GM18498 (cell line): ENCODE data around the gene LINGO4.

Experiments
- ATAC-seq: cut with Tn5 transposase; IDR thresholded peaks from one replicate; pipeline ENCODE4 v1.9.1; 2021; ENCODE audit warnings: mild to moderate bottlenecking, moderate library complexity; ENCODE audit not compliant: unreplicated experiment

The LINGO4 gene, protein sequence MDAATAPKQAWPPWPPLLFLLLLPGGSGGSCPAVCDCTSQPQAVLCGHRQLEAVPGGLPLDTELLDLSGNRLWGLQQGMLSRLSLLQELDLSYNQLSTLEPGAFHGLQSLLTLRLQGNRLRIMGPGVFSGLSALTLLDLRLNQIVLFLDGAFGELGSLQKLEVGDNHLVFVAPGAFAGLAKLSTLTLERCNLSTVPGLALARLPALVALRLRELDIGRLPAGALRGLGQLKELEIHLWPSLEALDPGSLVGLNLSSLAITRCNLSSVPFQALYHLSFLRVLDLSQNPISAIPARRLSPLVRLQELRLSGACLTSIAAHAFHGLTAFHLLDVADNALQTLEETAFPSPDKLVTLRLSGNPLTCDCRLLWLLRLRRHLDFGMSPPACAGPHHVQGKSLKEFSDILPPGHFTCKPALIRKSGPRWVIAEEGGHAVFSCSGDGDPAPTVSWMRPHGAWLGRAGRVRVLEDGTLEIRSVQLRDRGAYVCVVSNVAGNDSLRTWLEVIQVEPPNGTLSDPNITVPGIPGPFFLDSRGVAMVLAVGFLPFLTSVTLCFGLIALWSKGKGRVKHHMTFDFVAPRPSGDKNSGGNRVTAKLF

DNA sequence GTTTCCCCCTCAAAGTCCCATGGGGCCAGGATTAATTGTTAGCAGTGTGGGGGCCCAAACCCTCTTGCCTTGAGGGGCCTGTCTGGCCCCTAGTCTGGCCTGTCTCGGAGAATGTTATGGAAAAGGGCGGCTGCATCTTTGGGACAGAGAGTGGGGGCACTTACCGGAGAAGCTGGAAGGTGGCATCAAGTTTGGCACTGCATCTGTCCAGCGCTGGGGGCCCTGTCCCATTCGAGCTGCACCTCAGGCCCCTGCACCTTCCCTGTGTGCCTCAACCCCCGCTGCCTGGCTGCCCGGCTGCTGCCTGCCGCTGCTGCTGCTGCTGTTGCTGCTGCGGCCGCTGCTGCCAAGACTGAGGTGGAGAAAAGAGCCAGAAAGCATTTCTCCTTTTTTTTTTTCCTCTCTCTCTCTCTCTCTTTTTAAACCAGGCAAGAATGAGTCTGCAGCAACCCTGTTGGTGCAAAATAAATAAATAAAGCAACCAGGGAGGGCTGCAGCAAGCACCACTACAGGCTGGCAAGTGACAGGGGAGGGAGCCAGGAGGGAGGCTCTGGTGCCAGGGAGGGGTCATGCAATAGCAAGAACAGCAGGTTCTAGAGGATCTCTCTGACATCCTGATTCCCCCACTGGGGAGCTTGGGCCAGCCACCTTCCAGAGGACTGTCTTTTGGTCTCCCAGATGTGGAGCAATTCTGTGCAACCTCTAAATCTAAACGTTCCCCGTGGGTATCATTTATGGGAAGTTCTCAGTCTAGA is at the start of gene LINGO4:
LINGO4 (minus strand) TSS at position 354 of the 755 bp plus-strand sequence. CDS start 2,715 bp downstream, outside the sequence.
- ATAC-seq: no peak

DNA sequence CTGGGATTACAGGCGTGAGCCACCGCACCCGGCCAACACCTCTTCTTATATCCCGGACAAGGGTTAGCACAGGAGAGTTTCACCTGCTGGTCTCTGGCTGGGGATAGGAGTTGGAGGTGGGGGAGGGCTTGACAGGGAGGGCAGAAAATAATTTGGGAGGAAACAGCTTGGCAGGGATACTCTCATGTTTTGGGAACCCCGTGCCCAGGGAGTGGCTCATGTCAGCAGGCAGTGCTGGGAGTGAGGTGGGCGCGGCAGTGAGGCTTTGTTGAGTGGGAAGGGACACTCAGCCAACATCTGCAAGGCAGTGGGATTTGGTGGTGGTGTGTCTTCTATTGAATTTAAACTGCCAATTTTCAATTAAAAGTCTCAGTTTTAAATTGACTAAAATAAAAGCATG is 49.4 kb upstream of the LINGO4 start:
- no peak for ATAC-seq

DNA sequence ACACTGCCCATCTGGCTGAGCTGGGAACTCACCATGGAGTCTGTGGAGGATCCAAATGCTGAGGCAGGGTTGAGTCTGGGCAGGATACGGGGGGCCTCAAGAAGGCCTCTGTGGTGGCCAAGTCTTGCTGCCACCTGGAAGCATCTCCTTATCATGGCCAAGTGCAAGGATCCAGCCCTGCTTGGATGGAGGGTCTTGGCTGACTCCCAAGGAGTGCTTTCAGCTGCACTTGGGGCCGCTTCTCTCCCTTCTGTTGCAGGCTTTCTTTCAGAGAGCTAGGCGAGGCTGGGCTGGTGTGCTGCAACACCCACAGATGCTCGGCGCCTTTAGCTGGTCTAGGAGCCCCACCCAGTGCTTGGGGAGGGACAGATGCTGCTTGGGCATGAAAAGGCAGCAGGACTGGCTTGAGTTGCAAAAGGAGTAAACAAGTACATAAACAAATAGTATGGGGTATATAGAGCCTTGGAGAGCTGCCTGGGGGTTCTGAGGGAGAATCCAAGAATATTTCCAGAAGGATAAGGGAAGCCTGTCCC is 48.3 kb upstream of the LINGO4 start, which contains the start of gene THEM5:
THEM5 (minus strand) TSS at position 302 of the 533 bp plus-strand sequence; CDS start at position 155, 147 bp downstream.
- ATAC-seq: no peak

DNA sequence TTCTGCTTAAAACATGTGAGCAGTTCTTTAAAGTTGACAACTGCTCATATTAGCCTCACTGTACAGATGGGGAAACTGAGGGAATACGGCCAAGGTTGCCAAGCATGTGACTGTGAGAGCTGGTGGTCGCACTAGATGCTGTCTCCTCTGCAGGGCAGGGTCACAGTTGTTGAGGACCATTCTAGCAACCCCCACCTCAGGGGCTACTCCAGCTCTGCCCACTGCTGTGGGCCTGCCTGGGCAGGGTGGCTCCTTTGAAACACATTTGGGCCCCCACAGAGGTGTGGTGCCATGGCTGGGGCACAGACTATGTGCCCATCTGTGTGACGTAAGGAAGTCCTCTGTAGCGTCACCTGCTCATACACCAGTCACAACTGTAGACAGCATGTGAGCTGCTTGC is 47.5 kb upstream of the LINGO4 start:
- ATAC-seq: no peak

DNA sequence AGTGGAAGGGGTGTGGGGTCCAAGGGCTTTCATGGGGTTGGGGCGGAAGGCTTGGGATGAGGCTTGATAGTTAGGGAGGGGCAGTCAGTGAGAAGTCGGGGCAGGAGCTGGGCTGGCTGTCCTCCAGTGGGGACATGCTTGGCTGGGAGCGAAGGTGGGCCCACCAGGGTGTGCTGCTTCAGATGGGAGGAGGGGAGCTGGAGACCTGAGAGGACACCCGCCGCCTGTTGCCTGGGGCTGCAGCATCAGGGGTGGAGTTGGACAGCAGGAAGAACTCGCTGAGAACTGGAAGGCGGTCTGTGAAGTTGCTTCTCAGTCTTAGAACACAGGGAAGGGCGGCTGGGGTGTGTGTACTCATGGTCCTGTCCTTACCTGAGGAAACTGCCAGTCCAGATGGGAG is 46.7 kb upstream of the LINGO4 start:
- no peak for ATAC-seq

DNA sequence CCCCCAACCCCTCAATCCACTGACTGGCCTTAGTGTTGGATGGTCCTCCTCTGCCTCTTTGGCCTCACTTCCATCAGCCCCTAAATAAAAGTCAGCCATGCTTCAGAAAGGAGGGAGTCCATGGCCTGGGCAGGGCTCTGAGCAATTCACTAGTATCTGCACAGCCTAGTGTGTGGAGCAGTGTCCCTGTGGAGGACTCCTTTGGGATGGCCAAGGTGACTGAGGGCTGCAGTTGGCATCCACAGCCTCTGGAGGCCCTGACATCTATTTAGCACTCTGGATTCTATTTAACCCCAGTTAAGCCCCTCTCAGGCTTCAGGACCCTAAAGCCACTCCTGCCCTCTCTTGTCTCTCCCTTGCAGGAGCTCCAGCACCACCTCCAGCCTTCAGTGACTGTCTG is 44.7 kb upstream of the LINGO4 start:
- no peak for ATAC-seq

DNA sequence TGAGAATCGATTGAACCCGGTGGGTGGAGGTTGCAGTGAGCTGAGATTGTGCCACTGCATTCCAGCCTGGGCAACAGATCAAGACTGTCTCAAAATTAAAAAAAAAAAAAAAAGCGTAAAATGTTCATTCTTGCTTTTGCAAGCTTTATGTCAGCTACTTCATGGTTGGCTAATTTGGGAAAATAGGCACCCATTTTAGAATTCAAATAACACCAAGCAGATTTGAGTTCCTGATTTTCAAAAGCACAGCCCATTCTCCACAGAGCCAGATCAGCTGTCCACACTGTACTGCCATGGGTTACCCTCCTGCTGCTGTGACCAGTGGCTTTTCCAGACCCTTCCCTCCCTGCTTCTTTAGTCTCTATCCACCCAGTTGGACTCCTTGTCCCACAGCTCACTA is 43.9 kb upstream of the LINGO4 start:
- ATAC-seq: no peak

DNA sequence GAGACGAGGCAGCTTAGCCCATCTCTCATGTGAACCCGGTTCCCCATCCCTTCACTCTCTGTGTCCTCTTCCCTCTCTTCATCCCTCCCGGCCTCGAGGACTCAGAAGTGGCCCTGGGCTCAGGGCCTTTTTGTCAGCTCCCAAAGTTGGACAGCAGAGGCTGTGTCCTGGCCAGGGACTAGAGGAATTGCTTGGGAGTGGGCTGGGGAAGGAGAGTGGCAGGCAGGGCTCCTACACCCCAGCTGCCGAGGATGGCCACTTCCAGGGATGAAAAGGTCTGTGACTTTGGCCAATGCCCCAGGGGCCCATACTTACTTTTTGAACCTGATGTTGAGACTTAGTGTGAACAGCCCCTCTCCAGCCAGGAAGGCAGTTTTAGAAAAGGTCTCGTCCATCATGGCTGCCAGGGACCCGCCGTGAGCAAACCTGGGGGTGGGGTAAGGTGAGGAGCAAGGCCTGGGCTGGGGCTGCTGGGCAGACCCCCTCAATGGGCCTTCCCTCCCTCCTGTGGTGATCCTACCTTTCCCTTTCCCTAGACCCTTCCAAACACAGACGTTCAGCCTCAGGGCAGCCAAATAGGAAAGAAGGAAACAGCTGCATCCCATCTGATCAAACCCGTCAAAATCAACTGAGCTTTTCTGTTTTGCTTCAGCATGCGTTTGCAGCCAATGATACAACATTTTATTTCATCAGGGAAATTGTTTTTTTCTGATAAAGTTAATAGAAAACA is 42.8 kb upstream of the LINGO4 start:
- no peak for ATAC-seq

DNA sequence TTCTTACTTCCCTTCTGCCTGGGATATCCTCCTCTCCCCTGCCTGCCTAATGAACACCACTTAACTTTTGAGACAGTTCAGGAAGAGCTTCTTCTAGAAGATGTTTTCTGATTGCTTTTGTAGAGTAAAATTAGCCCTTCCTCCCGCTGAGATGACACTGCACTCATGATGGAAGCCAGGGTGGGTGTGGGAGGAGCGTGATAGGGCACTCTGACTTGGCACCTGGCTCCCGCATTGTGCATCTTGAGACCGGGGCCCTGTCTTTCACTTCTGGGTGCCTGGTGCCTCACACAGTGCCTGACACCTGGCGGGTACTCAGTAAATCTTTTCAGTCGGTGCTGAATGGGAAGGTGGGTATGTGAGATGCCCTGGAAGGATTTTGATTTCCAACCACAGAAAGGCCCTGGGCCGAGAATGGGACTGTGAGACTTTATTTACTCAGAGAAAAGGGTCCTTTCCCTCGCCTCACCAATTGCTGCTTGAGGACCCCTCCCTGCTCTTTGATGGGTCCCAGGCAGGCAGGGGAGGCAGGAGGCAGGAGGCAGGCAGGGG is 41.5 kb upstream of the LINGO4 start:
- ATAC-seq: no peak

DNA sequence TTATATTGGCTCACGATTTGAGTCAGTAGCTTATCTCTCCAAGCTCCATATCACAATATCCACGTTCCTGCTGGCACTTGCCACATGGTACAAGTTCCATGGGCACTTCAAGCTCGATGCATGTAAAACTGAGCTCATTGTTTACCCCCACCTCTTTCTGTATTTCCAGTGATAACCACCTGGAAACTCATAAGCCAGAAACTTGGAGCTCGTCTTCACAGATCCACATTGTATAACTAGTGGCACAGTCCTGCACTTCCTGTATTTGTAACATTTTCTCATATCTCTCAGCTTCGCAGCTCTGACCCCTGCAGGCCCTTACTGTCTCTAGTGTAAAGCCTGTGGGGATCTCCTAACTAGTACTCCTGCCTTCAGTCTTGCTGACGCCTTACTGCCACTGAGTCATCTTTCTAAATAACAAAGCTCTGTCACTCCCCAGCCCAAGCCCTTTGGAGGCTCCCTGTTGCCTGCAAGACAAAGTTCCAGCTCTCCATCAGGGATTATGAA is 40.9 kb upstream of the LINGO4 start:
- ATAC-seq: no peak

DNA sequence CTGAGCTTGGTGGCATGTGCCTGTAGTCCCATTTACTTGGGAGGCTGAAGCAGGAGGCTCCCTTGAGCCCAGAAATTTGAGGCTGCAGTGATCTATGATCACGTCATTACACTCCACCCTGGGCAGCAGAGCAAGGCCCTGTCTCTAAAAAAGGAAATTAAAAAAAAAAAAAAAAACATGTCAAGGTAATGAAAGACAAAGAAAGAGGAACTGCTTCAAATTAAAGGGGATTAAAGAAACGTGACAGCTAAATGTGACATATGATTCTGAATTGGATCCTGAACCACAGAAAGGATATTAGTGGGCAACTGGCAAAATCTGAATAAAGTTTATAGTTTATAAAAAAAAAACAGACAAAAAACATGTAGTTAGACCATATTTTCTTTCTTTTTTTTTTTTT is 38.2 kb upstream of the LINGO4 start:
- no peak for ATAC-seq

DNA sequence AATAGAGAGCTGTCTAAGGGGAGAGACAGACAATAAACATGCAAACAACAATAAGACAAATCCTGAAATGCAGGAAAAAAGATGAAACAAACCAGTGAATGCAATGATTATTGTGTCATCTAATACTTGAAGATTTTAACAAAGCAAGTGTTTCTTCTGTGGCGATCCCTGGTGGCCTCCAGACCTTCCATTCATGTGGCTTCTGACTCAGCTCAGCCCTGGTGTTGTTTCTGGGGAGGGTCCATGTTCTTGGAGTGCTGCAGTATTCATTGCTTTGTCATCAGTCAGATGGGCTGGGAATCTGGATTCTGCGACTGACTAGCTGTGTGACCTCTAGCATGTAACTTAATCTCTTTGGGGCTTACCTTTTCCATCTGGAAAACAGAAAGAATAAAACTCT is 35.9 kb upstream of the LINGO4 start:
- ATAC-seq: no peak

DNA sequence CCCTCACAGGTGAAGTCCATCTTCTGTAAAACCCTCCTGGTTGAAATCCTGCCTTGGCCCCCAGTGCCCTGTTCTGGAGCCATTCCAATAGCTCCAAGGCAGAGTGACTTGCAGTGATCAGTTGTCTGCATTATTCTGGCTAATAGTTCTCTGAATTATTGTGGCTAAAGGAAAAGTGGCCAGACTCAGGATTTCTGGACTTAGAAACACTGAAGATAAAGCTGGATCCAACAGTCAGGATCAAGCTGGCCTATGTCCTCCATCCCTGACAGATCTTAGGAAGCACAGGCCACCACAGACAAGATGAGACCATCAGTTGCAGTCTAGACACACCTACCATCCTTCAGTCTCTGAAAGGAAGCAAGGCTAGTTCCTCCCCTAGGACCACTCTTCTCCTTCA is 35.2 kb upstream of the LINGO4 start:
- ATAC-seq: no peak

DNA sequence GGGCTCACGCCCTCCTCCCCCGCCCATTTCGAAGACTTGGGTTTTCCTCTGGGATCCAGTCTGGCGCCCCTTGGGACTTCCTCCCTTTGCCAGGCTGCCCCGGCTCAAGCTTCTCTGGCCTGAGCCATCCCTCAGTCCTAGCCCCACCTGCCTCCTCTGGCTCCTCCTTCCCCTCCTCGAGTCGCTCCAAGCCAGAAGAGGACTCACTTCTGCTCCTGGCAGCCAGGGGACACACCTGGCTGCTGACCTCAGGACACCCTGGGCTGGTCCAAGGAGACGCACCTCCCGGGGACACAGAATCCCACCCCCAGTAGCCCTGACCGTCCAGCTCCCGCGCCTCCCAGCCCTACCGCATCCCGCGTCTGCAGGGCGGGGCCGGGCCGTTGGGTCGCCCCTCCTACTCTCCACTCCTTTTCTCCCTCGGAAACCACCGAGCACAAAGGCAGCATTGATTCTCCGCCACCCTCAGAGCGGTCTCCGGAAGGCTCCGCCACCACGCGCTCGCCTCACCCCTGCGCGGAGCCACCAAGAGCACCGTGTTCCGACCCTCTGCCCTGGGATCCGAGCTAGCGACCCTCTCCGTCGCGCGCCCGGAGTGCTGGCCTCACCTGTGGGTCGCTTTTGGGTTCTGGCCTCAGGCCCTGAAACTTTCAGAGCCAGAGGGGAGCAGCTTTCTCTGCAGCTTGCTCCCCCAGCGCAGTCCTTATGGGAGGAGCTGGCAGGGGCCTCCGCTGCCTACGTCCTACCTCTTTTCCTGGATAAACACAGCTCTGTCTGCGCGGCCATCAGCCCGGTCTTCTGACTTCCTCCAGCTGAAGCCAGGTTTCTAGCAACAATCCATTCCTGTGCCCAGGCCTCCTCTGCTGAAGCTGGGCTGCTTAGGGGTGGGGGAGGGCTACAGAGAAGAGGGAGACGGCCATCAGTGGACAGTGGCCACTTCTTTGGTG is 34.5 kb upstream of the LINGO4 start, which contains the start of gene C2CD4D:
C2CD4D (minus strand) TSS at position 364 of the 947 bp plus-strand sequence. CDS start 831 bp downstream, outside the sequence.
- no peak for ATAC-seq

DNA sequence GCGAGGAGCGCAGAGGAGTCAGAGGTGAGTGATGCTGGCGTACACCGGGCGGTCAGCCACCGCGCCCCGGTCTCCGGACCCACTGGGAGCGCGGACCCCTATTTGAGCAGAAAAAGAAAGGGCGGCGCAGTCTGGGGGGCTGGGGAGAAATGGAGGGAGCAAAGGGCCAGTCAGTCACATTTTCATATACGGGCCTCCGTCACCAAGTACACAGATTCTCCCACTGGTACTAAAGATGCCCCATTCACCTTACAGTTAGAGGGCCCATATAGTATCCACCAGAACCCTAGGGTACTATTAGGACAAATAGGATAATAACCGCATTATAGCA is 33.8 kb upstream of the LINGO4 start:
- ATAC-seq: no peak

DNA sequence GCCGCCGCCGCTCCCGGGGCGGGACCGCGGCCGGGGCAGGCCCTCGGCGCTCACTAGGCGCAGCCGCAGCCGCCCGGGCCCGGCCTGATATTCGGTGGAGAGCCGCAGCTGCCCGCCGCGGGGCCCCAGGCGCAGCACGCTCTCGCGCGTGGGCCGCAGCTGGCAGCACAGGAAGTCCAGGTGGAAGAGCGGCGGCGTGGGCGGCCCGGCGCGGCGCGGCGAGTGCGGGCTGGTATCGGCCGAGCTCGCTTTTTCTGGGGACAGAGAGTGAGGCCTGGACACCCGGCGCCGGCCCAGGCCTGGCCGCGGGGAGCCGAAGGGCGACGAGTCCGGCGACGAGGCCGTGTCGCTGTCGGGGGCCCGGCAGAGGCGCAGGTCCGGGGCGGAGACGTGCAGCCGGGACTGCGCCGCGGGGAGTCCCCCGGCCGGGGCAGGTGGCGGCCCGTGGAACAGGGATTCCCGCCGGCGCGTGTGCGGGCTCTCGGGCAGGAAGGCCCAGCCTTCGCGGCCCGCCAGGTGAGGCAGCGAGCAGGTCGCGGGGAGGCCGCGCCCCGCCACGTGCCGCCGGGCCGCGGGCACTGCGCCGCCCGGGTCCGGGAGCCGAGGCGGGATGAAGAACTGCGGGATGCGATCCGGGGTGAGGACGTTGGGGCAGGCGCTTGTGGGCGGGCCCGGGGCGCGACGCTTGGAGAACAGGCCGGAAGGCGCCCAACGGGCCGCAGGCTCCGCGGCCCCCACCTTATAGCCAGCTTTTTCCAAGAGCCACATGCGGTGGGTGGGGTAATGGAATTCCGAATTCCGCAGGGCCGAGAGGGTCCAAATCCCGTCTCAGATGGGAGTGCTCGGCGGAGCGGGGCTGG is 33.2 kb upstream of the LINGO4 start:
- no peak for ATAC-seq

DNA sequence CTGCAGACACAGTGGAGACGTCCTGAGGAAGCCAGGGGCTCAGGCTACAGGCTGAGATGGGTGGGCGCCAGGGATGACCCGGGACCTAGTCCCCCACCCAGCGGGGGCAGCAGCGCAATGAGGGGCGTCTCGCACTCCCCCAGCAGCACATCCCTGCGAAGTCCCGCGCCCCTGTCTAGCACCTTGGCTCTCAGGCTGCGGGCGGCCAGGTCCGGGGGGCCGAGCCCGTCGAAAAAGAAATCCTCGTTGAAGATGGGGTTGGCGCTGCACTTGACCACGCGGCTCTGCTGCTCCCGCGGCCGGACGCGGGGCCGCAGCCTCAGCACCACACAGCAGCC is 32.6 kb upstream of the LINGO4 start:
- no peak for ATAC-seq

DNA sequence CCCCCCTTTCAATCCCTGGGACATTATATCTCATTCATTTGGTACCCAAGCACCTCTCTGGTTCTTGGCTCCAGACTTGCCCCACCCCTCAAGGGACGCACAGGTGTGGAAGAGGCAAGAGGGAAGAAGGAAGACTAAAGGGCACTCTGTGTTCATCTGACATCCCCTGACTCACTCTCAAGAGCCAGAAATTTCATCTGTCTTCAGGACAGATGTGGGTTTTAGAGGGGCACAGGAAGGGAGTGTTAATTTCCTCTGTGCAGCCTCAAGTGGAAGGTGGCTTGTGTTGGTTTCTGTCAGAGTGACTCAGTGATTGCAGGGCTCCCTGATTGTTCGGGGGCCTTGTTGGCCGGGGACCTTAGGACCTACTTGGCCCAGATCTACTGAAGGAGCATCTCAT is 32.0 kb upstream of the LINGO4 start:
- no peak for ATAC-seq
